Gastroesophageal sphincter (tissue), 3 donors: ENCODE data around the gene NT5DC1.

Experiments
- CTCF ChIP-seq, 4 experiments: fragments of 200-600 bp in 2 of 4; fragments of 450-650 bp in 2 of 4; sonication (generic) in 1 of 4; IDR thresholded peaks; one replicate each; pipeline ENCODE4 v1.5.1; 2017 to 2019; ENCODE audit warnings: antibody characterized with exemption in 4 of 4, mild to moderate bottlenecking in 2 of 4, moderate library complexity in 2 of 4
- POLR2AphosphoS5 ChIP-seq: sonication (generic); formaldehyde crosslinking; IDR thresholded peaks from one replicate; pipeline ENCODE4 v1.6.1; 2017; ENCODE audit warnings: antibody characterized with exemption

- TF ChIP-seq POLR2AphosphoS5 (no peak), CTCF (IDR thresholded peaks at IDR 0.05) (no peak)
Measured at GRCh38 chr6:116057766-116058165, 42.9 kb upstream of the NT5DC1 start.
